PC-9 (cell line): ENCODE results near the gene TOM1L2.

Source experiments
- EZH2 ChIP-seq: fragments of 200-600 bp; sonication (generic); IDR thresholded peaks from 2 replicates; pipeline ENCODE4 v1.8.0; 2017; ENCODE audit warnings: antibody characterized with exemption, low read depth
- TF ChIP-seq, protein P1 (sequence below): fragments of 200-600 bp; sonication (generic); conservative IDR thresholded peaks from 2 replicates; pipeline ENCODE4 v1.6.1; 2017; ENCODE audit warnings: mixed run types, antibody characterized with exemption, mild to moderate bottlenecking, moderate library complexity

DNA sequence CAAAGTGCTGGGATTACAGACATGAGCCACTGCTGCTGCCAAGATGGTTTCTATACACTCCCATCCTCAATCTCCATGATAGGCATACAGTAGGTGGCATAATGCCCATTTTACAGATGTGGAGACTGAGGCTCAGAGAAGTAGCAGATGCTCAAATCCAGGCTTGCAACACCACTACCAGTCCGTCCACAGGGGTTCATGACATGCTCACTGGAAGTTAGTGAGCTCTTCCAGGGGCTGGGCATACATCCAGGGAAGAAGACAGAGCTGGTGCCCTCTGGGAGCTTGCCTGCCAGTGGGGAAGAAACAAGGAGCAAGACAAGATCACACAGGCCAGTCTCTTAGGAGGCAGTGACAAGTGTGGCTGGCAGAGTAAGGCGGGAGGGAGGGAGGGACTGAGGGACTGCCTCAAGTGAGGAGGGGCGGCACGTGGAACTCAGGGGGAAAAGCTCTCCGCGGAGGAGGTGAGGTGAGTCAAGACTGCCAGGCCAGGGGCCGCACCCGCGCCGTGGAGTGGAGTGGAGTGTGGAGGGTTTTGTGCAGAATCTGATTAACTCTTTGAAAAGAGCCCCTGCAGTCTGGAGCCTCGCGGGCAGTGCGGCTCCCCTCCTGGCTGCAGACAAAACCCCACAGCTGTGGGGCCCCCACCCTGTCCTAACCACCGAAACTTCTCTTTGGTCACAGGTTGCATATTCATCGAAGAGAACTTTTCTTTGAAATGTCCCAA lies 163.3 kb downstream of the TOM1L2 start:
- TF ChIP-seq, protein P1, sequence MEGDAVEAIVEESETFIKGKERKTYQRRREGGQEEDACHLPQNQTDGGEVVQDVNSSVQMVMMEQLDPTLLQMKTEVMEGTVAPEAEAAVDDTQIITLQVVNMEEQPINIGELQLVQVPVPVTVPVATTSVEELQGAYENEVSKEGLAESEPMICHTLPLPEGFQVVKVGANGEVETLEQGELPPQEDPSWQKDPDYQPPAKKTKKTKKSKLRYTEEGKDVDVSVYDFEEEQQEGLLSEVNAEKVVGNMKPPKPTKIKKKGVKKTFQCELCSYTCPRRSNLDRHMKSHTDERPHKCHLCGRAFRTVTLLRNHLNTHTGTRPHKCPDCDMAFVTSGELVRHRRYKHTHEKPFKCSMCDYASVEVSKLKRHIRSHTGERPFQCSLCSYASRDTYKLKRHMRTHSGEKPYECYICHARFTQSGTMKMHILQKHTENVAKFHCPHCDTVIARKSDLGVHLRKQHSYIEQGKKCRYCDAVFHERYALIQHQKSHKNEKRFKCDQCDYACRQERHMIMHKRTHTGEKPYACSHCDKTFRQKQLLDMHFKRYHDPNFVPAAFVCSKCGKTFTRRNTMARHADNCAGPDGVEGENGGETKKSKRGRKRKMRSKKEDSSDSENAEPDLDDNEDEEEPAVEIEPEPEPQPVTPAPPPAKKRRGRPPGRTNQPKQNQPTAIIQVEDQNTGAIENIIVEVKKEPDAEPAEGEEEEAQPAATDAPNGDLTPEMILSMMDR: no peak
- no peak for TF ChIP-seq EZH2
